HG02642 (cell line): ENCODE measurements around the gene TNFSF13.
"Not testable (repeated sequence)": the region's sequence is repeated elsewhere in the genome, so short reads cannot be mapped to it uniquely, and the experiment has no call there.

Experiments used
- ATAC-seq: cut with Tn5 transposase; IDR thresholded peaks from one replicate; pipeline ENCODE4 v1.9.1; 2021; ENCODE audit warnings: mild to moderate bottlenecking; ENCODE audit not compliant: unreplicated experiment, poor library complexity

The TNFSF13 gene

DNA sequence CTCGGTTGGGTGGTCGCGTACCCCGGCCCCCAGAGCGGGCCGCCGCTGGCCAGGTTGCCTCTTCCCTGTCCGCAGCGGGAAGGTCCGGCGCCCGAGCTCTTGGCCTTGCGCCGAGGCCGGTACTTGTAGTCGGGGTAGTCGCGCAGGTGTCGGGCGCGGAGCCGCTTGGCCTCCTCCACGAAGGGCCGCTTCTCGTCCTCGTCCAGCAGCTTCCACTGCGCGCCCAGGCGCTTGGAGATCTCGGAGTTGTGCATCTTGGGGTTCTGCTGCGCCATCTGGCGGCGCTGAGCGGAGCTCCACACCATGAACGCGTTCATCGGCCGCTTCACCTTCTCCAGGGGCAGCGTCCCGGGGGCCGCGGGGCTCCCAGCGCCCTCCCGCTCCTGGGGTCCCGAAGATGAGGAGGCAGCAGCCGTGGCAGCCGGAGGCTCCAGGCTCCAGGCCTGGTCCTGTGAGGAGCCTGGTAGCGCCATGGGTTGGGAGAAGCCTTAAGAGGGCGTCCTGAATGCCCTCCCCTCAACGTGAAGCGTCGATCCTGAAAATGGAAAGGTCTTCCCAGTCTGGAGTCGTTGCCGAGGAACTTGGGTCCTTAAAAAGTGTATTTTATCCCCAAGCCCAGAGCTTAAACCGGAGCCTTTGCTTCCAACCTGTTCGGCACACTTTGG, 30.8 kb downstream of the TNFSF13 start:
- ATAC-seq = no peak

DNA sequence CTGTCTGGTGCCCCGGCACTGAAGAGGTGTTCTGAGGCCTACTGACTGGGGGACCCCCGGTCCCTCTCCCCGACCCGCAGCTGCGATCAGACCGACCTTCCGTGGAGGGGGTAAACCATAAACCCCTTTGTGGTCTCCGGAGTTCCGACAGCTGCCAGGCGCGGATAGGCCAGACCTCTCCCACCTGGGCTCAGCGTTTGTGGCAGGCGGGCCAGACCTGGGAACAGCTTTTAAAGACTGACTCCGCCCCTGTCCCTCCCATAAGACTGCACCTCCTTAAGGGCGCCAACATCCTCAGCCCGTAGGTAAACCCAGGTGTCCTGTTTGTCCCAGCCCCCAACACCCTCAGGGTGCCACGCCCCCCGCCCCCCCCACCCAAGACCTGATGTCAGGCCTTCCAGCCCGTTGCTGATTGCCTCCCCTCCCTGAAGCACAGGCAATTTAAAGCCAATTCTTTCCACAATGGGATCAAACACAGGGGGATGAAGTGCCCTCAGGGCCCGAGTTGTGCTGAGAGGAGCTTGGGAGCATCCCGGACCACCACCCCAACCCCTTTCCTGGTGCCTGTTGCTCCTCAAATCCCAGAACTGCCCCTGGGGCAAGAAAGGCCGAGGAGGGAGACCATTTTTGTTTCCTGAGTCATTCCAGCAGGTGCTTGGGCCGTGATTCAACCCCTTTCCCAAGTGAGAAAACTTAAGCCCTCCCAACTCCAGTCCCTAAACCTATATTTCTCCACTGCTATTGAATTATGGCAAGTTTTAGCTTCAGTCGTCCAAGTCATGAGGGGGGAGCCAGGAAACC, 31.5 kb downstream of the TNFSF13 start, which contains the start of gene SOX15:
Gene SOX15 (minus strand): TSS at position 204 of the 801 bp plus-strand sequence. CDS start 418 bp downstream, outside the sequence.
- ATAC-seq = no peak

DNA sequence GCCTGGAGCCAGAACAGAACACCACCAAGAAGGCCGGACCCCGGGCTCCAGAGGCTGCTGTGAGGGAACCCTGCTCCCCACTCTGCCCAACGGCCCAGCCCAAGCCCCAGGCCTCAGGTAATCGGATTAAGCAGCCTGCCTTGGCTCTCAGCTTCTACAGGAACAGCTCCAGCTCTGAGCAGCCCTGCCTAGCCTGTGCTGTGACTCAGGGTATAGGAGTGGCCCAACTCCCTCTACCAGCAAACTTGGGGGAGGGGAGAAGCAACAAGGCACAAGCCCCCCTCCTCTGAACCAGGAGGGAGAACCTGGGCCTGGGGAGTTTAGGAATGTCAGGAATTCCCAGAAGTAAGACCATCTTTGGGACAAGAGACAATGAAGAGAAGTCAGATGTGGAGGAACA, 32.2 kb downstream of the TNFSF13 start:
- ATAC-seq = no peak

DNA sequence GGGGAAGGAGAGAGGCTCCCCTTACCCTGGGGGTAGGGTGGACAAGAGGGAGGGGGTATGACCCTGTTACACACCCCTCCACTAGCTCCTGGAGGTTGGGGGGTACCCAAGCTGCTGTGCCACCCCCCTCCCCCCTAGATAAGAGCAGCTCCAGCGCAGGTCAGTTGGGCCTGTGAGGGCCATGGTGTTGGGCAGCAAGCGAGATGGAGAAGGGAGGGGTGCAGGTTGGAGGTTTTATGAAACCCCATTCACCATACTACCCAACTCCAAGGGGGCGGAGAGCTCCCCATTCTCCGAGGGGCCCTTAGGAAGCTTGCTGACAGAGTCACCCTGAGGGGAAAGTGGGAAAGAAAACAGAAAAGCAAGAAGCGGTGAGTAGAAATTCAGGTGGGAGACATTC, 33.0 kb downstream of the TNFSF13 start:
- no peak for ATAC-seq

DNA sequence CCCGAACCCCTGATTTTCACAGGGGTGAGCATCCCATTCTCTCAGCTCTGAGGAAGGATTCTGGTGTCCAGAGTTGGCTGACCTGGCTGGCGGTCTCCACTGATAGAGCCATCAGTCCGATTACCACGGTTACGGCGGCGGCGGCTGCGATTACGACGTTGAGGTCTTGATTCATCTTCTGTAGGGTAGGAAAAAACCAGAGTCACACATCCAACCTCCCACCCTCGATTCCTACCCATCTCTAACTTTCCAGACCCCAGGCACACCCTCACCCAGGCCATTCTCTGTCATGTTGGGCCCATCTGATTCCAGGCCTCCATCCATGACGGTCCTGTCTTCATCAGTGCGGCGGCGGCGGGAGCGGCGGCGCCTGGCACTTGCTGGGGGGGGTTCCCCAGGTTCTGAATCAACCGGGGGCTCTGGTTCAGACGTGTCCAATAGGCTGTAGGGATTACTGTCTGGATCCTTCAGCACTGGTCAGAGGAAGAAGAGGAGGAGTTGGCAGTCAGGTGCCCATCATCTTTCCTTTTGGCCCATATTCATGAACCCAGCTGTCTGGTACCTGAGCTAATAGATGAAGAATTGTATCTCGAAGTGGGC, 34.0 kb downstream of the TNFSF13 start:
- no peak for ATAC-seq

DNA sequence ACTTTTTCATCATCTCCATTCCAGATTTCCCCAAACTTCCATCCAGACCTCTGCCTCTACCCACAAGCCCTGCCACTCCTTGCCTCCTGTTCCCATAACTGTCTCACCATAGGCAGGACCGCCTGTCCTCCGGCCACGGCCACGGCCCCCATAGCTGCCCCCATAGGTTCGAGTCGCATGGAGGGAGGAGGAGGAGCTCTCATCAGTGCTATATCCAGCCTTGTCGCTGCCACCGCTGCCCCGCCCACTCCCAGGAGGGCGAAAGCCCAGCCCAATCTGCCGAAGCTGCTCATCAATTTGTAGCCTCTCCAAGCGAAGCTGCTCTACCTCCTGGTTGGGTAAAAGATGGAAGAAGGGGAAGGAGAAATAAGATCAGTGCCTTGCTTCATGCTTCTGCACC, 34.7 kb downstream of the TNFSF13 start:
- ATAC-seq = no peak

DNA sequence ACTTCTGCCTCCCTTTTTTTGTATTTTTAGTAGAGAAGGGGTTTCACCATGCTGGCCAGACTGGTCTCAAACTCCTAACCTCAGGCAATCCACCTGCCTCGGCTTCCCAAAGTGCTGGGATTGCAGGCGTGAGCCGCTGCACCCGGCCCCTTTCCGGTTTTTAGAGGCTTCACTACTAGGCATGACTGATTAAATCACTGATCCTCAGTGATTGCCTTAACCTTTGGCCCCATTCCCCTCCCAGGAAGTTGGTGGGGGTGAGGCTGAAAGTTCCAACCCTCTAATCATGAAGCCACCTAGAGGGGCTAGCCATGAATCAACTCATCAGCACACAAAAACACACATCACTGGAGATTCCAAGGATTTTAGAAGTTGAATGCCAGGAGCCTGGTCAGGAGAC, 39.0 kb downstream of the TNFSF13 start:
- ATAC-seq = not testable (repeated sequence)

DNA sequence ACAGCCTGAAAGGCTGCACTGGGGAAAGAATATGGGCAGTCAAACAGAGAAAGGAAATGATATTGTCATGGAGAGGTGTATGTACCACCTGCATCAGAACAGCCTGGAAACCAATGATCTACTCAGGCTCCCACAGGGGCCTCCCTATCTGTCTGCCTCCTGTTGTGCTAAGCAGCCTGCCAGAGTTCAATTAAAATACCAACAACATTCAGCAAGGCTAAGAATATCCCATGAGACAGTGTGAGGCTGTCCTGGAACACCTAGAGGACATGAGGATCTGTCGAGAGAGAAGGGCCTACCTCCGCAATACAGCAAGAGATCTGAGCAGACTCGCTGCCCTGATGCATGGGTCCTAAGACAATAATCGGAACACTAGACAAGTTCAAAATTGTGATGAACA, 47.7 kb downstream of the TNFSF13 start:
- no peak for ATAC-seq

DNA sequence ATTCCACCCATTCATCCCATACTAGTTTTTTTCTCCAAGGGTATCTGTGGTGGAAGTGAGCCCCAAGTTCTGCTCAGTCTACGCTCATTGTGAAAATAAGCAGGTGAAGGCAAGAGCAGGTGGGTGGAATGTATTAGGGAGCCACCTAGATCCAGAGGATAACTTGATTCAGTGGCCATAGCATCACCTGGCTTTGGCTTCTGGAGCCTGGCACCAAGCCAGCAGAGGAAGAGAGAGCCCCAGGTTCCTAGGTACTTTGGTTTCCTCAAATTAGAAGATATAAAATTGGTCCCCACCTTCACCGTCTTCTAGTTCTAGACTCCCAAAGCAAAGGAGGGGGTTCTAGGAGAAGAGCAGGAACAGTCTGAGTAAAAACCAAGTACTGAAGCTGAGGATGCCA, 52.1 kb downstream of the TNFSF13 start:
- no peak for ATAC-seq
